H1 (cell line): ENCODE results near the gene GPS1. TPM values are rescaled to one million over a fixed set of nuclear protein-coding genes. Genes with fewer than 3 reads are reported as not detected.

Experiments
- CTCF ChIA-PET: fragments of 300-600 bp; sonication (Branson Sonifier 250); formaldehyde crosslinking; loops from one replicate; lab custom pipeline; 2021; ENCODE audit not compliant: partially characterized antibody; lab: Charles Lee
- POLR2A ChIA-PET: fragments of 300-600 bp; sonication (Branson Sonifier 250); formaldehyde crosslinking; loops from one replicate; lab custom pipeline; 2021; ENCODE audit warnings: inconsistent platforms; ENCODE audit not compliant: partially characterized antibody; lab: Charles Lee
- DNase-seq, 2 experiments: peaks; one replicate each; pipeline versions ENCODE4 v3.0.0 to v3.0.0-alpha.2; 2010 to 2022; ENCODE audit warnings: low spot score in 2 of 2, low read depth in 1 of 2, mixed read lengths in 1 of 2
- FAIRE-seq: peaks from 2 replicates; lab custom pipeline; 2011; peaks lifted over from hg19 to GRCh38; lab: Jason Lieb, UNC
- H2AFZ ChIP-seq: 2 replicates; pipeline ENCODE4 v1.8.1; 2012; ENCODE audit warnings: low read length, inconsistent platforms
- H2AK5ac ChIP-seq: 2 replicates; pipeline ENCODE4 v1.6.1; 2013; ENCODE audit warnings: low read depth, low read length
- H2BK120ac ChIP-seq: replicated peaks from 2 replicates; pipeline ENCODE3; 2013; ENCODE audit warnings: low read depth, low read length, inconsistent platforms
- H2BK12ac ChIP-seq: 2 replicates; pipeline ENCODE4 v1.6.1; 2013; ENCODE audit warnings: low read depth, low read length
- H2BK15ac ChIP-seq: 2 replicates; pipeline ENCODE4 v1.6.1; 2013; ENCODE audit warnings: low read length
- H2BK20ac ChIP-seq: 2 replicates; pipeline ENCODE4 v1.6.1; 2013; ENCODE audit warnings: low read length
- H2BK5ac ChIP-seq: 2 replicates; pipeline ENCODE4 v1.6.1; 2013; ENCODE audit warnings: low read depth, low read length
- H3K14ac ChIP-seq: 2 replicates; pipeline ENCODE4 v1.6.1; 2013; ENCODE audit warnings: inconsistent platforms; ENCODE audit not compliant: insufficient read length
- H3K18ac ChIP-seq: 2 replicates; pipeline ENCODE4 v1.6.1; 2013; ENCODE audit warnings: low read length; ENCODE audit errors: extremely low read depth
- H3K23ac ChIP-seq: 2 replicates; pipeline ENCODE4 v1.6.1; 2013; ENCODE audit warnings: inconsistent platforms; ENCODE audit not compliant: insufficient read length
- H3K23me2 ChIP-seq: 2 replicates; pipeline ENCODE4 v1.6.1; 2013; ENCODE audit warnings: low read depth, low read length
- H3K27ac ChIP-seq: 2 replicates; pipeline ENCODE4 v1.6.1; 2011; ENCODE audit warnings: low read depth, low read length, inconsistent platforms
- H3K27me3 ChIP-seq, 4 experiments: replicated peaks in 1 of 4; 1 replicate in 1 of 4; 2 replicates in 3 of 4; pipeline versions ENCODE4 v1.6.1 to v1.8.1; 2011 to 2013; ENCODE audit warnings: low read length in 3 of 4, mild to moderate bottlenecking in 3 of 4, inconsistent platforms in 2 of 4, mixed read lengths in 2 of 4, moderate library complexity in 1 of 4; ENCODE audit not compliant: control insufficient read depth in 3 of 4, insufficient read depth in 3 of 4; ENCODE audit errors: extremely low read depth in 1 of 4
- H3K36me3 ChIP-seq, 4 experiments: 2 replicates each; pipeline versions ENCODE4 v1.6.1 to v1.8.1; 2011 to 2013; ENCODE audit warnings: mild to moderate bottlenecking in 4 of 4, low read length in 3 of 4, moderate library complexity in 2 of 4, control low read depth in 1 of 4, inconsistent platforms in 1 of 4; ENCODE audit not compliant: insufficient read depth in 4 of 4, control insufficient read depth in 2 of 4
- H3K4ac ChIP-seq: replicated peaks from 2 replicates; pipeline ENCODE3; 2013; ENCODE audit warnings: low read length, low read depth, mixed read lengths, inconsistent platforms; ENCODE audit not compliant: insufficient read length
- H3K4me1 ChIP-seq, 4 experiments: replicated peaks in 1 of 4; 1 replicate in 1 of 4; 2 replicates in 3 of 4; pipeline versions ENCODE4 v1.6.1 to v1.8.1; 2011 to 2013; ENCODE audit warnings: low read length in 3 of 4, inconsistent platforms in 2 of 4, mixed read lengths in 1 of 4; ENCODE audit not compliant: insufficient read depth in 4 of 4, control insufficient read depth in 3 of 4
- H3K4me2 ChIP-seq, 2 experiments: 2 replicates each; pipeline versions ENCODE4 v1.6.1 to v1.8.1; 2011 to 2013; ENCODE audit warnings: low read depth in 2 of 2, low read length in 2 of 2, control low read depth in 1 of 2, inconsistent platforms in 1 of 2, mild to moderate bottlenecking in 1 of 2; ENCODE audit not compliant: insufficient read depth in 1 of 2
- H3K4me3 ChIP-seq, 4 experiments: fragments of 200-600, 300-600 bp in 1 of 4; sonication (generic), shearing (Covaris generic), sonication (Bioruptor Twin) in 1 of 4; 2 replicates each; pipeline versions ENCODE4 v1.5.1 to v1.8.1; 2011 to 2016; ENCODE audit warnings: low read length in 4 of 4, low read depth in 3 of 4, control low read depth in 2 of 4, inconsistent platforms in 2 of 4, mild to moderate bottlenecking in 2 of 4, mixed read lengths in 1 of 4, moderate library complexity in 1 of 4; ENCODE audit not compliant: insufficient read depth in 2 of 4; ENCODE audit errors: extremely low read depth in 1 of 4
- H3K56ac ChIP-seq: replicated peaks from 2 replicates; pipeline ENCODE3; 2013; ENCODE audit warnings: low read depth, mild to moderate bottlenecking, mixed read lengths, low read length, inconsistent platforms; ENCODE audit not compliant: insufficient read length
- H3K79me1 ChIP-seq: 2 replicates; pipeline ENCODE4 v1.6.1; 2013; ENCODE audit warnings: low read depth, low read length, control low read depth
- H3K79me2 ChIP-seq, 2 experiments: 2 replicates each; pipeline versions ENCODE4 v1.6.1 to v1.8.1; 2012 to 2013; ENCODE audit warnings: low read length in 2 of 2, mild to moderate bottlenecking in 2 of 2, inconsistent platforms in 1 of 2; ENCODE audit not compliant: insufficient read depth in 2 of 2, control insufficient read depth in 1 of 2
- H3K9ac ChIP-seq, 4 experiments: replicated peaks in 1 of 4; 1 replicate in 1 of 4; 2 replicates in 3 of 4; pipeline versions ENCODE4 v1.6.1 to v1.8.1; 2011 to 2013; ENCODE audit warnings: low read depth in 3 of 4, low read length in 3 of 4, control low read depth in 2 of 4, mild to moderate bottlenecking in 2 of 4, moderate library complexity in 2 of 4, inconsistent platforms in 1 of 4; ENCODE audit errors: extremely low read depth in 1 of 4
- H3K9me3 ChIP-seq, 2 experiments: 2 replicates each; pipeline versions ENCODE4 v1.6.1 to v1.8.1; 2012 to 2013; ENCODE audit warnings: mild to moderate bottlenecking in 2 of 2, moderate library complexity in 2 of 2, control low read depth in 1 of 2, inconsistent platforms in 1 of 2, low read depth in 1 of 2, low read length in 1 of 2, mixed read lengths in 1 of 2; ENCODE audit not compliant: insufficient read depth in 2 of 2
- H4K20me1 ChIP-seq, 2 experiments: replicated peaks in 1 of 2; 2 replicates each; pipeline versions ENCODE3 to v1.8.1; 2011 to 2013; ENCODE audit warnings: inconsistent platforms in 2 of 2, low read length in 2 of 2, mild to moderate bottlenecking in 1 of 2; ENCODE audit not compliant: insufficient read depth in 2 of 2, control insufficient read depth in 1 of 2
- H4K5ac ChIP-seq: 2 replicates; pipeline ENCODE4 v1.6.1; 2013; ENCODE audit warnings: low read length, low read depth, mixed read lengths, inconsistent platforms; ENCODE audit not compliant: insufficient read length
- H4K8ac ChIP-seq: 2 replicates; pipeline ENCODE4 v1.8.0; 2013; ENCODE audit warnings: mild to moderate bottlenecking, moderate library complexity, low read length, inconsistent platforms; ENCODE audit not compliant: insufficient read depth; ENCODE audit errors: extremely low read depth
- H4K91ac ChIP-seq: replicated peaks from 2 replicates; pipeline ENCODE3; 2013; ENCODE audit warnings: low read length, mixed read lengths, inconsistent platforms; ENCODE audit not compliant: insufficient read length
- BRCA1 ChIP-seq: IDR thresholded peaks from 2 replicates; pipeline ENCODE4 v1.6.1; 2012; ENCODE audit warnings: low read depth, low read length, improper control_type of control experiment
- CBX5 ChIP-seq: fragments of 300-800, 300-1000 bp; sonication (generic); IDR thresholded peaks from 2 replicates; pipeline ENCODE4 v1.7.1; 2016; ENCODE audit warnings: antibody characterized with exemption, low read length, low read depth
- CBX8 ChIP-seq: fragments of 300-800, 300-1000 bp; sonication (generic); IDR thresholded peaks from 2 replicates; pipeline ENCODE4 v1.7.1; 2016; ENCODE audit warnings: low read depth, low read length, borderline replicate concordance
- CHD1 ChIP-seq: IDR thresholded peaks from 2 replicates; pipeline ENCODE4 v1.6.1; 2012; ENCODE audit warnings: low read depth, low read length, improper control_type of control experiment
- EGR1 ChIP-seq: IDR thresholded peaks from 2 replicates; pipeline ENCODE4 v1.6.1; 2011; ENCODE audit warnings: low read depth, low read length, borderline replicate concordance
- NRF1 ChIP-seq: IDR thresholded peaks from 2 replicates; pipeline ENCODE4 v1.6.1; 2011; ENCODE audit warnings: mild to moderate bottlenecking, low read depth, low read length, improper control_type of control experiment
- POU5F1 ChIP-seq: IDR thresholded peaks from 2 replicates; pipeline ENCODE4 v1.6.1; 2011; ENCODE audit warnings: low read depth, mild to moderate bottlenecking, low read length, moderate library complexity
- SAP30 ChIP-seq: fragments of 300-600 bp; sonication (generic); IDR thresholded peaks from 2 replicates; pipeline ENCODE4 v1.7.1; 2012; ENCODE audit warnings: low read length, moderate library complexity, mild to moderate bottlenecking, inconsistent platforms; ENCODE audit not compliant: insufficient read depth, insufficient replicate concordance
- SIN3A ChIP-seq, 2 experiments: IDR thresholded peaks in 1 of 2; conservative IDR thresholded peaks in 1 of 2; 2 replicates each; pipeline ENCODE4 v1.6.1; 2011 to 2012; ENCODE audit warnings: low read length in 2 of 2, improper control_type of control experiment in 1 of 2, low read depth in 1 of 2, mild to moderate bottlenecking in 1 of 2
- SP1 ChIP-seq: IDR thresholded peaks from 2 replicates; pipeline ENCODE4 v1.6.1; 2011; ENCODE audit warnings: low read depth, low read length
- SP4 ChIP-seq: IDR thresholded peaks from 2 replicates; pipeline ENCODE4 v1.6.1; 2012; ENCODE audit warnings: low read length, inconsistent platforms
- TBP ChIP-seq: IDR thresholded peaks from 2 replicates; pipeline ENCODE4 v1.6.1; 2011; ENCODE audit warnings: low read depth, low read length, improper control_type of control experiment
- WGBS, 2 experiments: shearing (Covaris generic) in 1 of 2; methylation state at CpG; one replicate each; pipeline versions ENCODE4 v1.1.6 to v1.1.7; 2013 to 2015; ENCODE audit warnings: low lambda C conversion rate in 2 of 2, mixed read lengths in 2 of 2, inconsistent platforms in 1 of 2, low coverage in 1 of 2, missing lambda C conversion rate in 1 of 2; ENCODE audit not compliant: insufficient replicate concordance in 2 of 2, insufficient coverage in 1 of 2, insufficient read length in 1 of 2; ENCODE audit errors: extremely low coverage in 1 of 2, missing lambda C conversion rate in 1 of 2; 5-methylcytosine and 5-hydroxymethylcytosine counted together
- polyA plus RNA-seq, 7 experiments: library from polyadenylated mRNA; depleted of rRNA in 3 of 7; stranded (reverse) in 5 of 7; unstranded in 2 of 7; fragments of >200 nt in 5 of 7; fragments of 200-250 nt in 2 of 7; gene quantifications; 1 replicate in 5 of 7; 2 replicates in 1 of 7; 4 replicates in 1 of 7; pipeline versions ENCODE4 v1.2.1 to v1.2.3, GENCODE V29; 2011 to 2013; ENCODE audit warnings: missing spikeins in 2 of 7, mixed read lengths in 2 of 7
- total RNA-seq: library from RNA; stranded (reverse); fragmentation: NEBNext Ultra II Directional; extraction: Animal tissue kit (Norgen Biotek cat#: 25700); gene quantifications from 2 replicates; pipeline ENCODE4 v1.2.1, GENCODE V29; 2021
- TF ChIP-seq, protein P1 (sequence below): IDR thresholded peaks from 2 replicates; pipeline ENCODE4 v1.6.1; 2011; ENCODE audit warnings: low read length, improper control_type of control experiment

GPS1 gene
- total and polyA plus RNA-seq, 2 of the 8 experiments (the other 6 are each of a cell fraction or from before 2014, with no cell fraction given), result 153 to 277 TPM

DNA sequence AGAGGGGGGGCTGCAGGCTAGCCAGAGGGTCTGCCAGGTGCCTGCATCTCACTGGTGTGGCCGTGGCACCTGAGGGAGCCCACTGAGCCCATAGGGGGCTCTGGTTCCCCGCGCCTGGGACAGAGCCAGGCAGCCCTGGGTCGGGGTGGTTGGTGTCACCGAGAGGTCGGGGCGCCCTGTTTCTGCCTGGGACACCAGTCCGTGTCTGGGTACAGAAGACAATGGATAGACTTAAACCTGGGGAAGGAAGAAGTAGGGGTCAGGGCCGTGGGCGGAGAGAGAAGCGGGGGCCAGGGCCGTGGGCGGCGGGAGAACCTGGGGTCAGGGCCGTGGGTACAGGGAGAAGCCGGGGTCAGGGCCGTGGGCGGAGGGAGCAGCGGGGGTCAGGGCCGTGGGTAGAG lies 3.1 kb upstream of the GPS1 start:
- 89% methylated on average over 19 of the region's 20 CpGs; no CpG with 5 or more reads in 1 of the 2 experiments for WGBS, 2 experiments

More for the DNA sequence above, 3.1 kb upstream of the GPS1 start:
- POLR2A ChIA-PET, result interaction anchor here (0.7 to 13.2 kb wide), 4 partner anchors 8 to 18 kb away, joined by 3 to 161 read pairs (median 5); partner anchors contain the start of genes DUS1L and RAC3
- no peak overlapping the region for H4K5ac ChIP-seq
- H2BK15ac ChIP-seq, result no peak overlapping the region
- no peak overlapping the region for H3K23ac ChIP-seq
- H3K27me3 ChIP-seq, result no peaks in the 10 kb centered on the region; a peak in 1 of 7 replicates
- H2BK20ac ChIP-seq, result no peak overlapping the region
- no peak overlapping the region for H3K14ac ChIP-seq
- TF ChIP-seq CBX8 (no peak), CBX5 (no peak), SAP30 (no peak), NRF1 (no peak), POU5F1 (no peak), EGR1 (no peak), BRCA1 (no peak), SP4 (no peak), SIN3A (conservative IDR thresholded peaks at IDR 0.05 in 1 of 2, IDR thresholded peaks at IDR 0.05 in 1 of 2; ENCODE audit: low read depth in 1 of 2, low read length in 2 of 2) (no peak), SP1 (no peak), TBP (no peak), CHD1 (no peak)
- TF ChIP-seq, protein P1, sequence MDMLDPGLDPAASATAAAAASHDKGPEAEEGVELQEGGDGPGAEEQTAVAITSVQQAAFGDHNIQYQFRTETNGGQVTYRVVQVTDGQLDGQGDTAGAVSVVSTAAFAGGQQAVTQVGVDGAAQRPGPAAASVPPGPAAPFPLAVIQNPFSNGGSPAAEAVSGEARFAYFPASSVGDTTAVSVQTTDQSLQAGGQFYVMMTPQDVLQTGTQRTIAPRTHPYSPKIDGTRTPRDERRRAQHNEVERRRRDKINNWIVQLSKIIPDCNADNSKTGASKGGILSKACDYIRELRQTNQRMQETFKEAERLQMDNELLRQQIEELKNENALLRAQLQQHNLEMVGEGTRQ, result no peak
- H3K79me2 ChIP-seq, result peaks cover 0 to 12% of the 10 kb centered on the region in 2 experiments; a peak in 1 of 4 replicates
- H3K4me1 ChIP-seq, result peaks cover 0 to 16% (median 9%) of the 10 kb centered on the region in 4 experiments; a peak in 5 of 7 replicates
- H3K4ac ChIP-seq, result no peak overlapping the region
- H2BK120ac ChIP-seq, result no peak overlapping the region
- no peak overlapping the region for H3K9ac ChIP-seq
- H4K20me1 ChIP-seq, result peaks cover 4 to 7% of the 10 kb centered on the region in 2 experiments
- no peak for DNase-seq
- CTCF ChIA-PET, result interaction anchor here (1.1 to 1.4 kb wide), 2 partner anchors 9 to 18 kb away, joined by 3 to 6 read pairs; no protein-coding TSS in a partner anchor
- no peak overlapping the region for H3K18ac ChIP-seq
- H4K8ac ChIP-seq, result no peak overlapping the region
- H2AK5ac ChIP-seq, result no peak overlapping the region
- no peak overlapping the region for H2BK5ac ChIP-seq
- no peak for FAIRE-seq
- no peak overlapping the region for H4K91ac ChIP-seq
- no peaks in the 10 kb centered on the region for H3K9me3 ChIP-seq
- peaks cover 6% of the 10 kb centered on the region; the same call in 1 of the 2 replicates for H3K79me1 ChIP-seq
- no peak overlapping the region for H3K4me2 ChIP-seq
- peaks cover 0 to 8% (median 2%) of the 10 kb centered on the region in 4 experiments; a peak in 3 of 8 replicates for H3K36me3 ChIP-seq
- no peak overlapping the region for H3K27ac ChIP-seq
- H3K23me2 ChIP-seq, result peaks cover 6% of the 10 kb centered on the region; the same call in 1 of the 2 replicates
- H3K56ac ChIP-seq, result no peak overlapping the region
- no peak overlapping the region for H2AFZ ChIP-seq
- H3K4me3 ChIP-seq, result no peak overlapping the region
- H2BK12ac ChIP-seq, result no peak overlapping the region
